H1 (cell line): ENCODE results near the gene JAG1. TPM values are rescaled to one million over a fixed set of nuclear protein-coding genes. Genes with fewer than 3 reads are reported as not detected.

ENCODE experiments used
- CHD2 ChIP-seq: IDR thresholded peaks from 2 replicates; pipeline ENCODE4 v1.6.1; 2012; ENCODE audit warnings: low read length, improper control_type of control experiment
- EGR1 ChIP-seq: IDR thresholded peaks from 2 replicates; pipeline ENCODE4 v1.6.1; 2011; ENCODE audit warnings: low read depth, low read length, borderline replicate concordance
- FOSL1 ChIP-seq: IDR thresholded peaks from 2 replicates; pipeline ENCODE4 v1.6.1; 2011; ENCODE audit warnings: mild to moderate bottlenecking, low read depth, low read length, moderate library complexity; ENCODE audit not compliant: insufficient read depth
- NRF1 ChIP-seq: IDR thresholded peaks from 2 replicates; pipeline ENCODE4 v1.6.1; 2011; ENCODE audit warnings: mild to moderate bottlenecking, low read depth, low read length, improper control_type of control experiment
- SAP30 ChIP-seq: fragments of 300-600 bp; sonication (generic); IDR thresholded peaks from 2 replicates; pipeline ENCODE4 v1.7.1; 2012; ENCODE audit warnings: low read length, moderate library complexity, mild to moderate bottlenecking, inconsistent platforms; ENCODE audit not compliant: insufficient read depth, insufficient replicate concordance
- SIX5 ChIP-seq: IDR thresholded peaks from 2 replicates; pipeline ENCODE4 v1.6.1; 2011; ENCODE audit warnings: mild to moderate bottlenecking, low read depth, low read length
- SP1 ChIP-seq: IDR thresholded peaks from 2 replicates; pipeline ENCODE4 v1.6.1; 2011; ENCODE audit warnings: low read depth, low read length
- SRF ChIP-seq: IDR thresholded peaks from 2 replicates; pipeline ENCODE4 v1.6.1; 2011; ENCODE audit warnings: mild to moderate bottlenecking, low read depth, low read length, moderate library complexity
- polyA plus RNA-seq, 7 experiments: library from polyadenylated mRNA; depleted of rRNA in 3 of 7; stranded (reverse) in 5 of 7; unstranded in 2 of 7; fragments of >200 nt in 5 of 7; fragments of 200-250 nt in 2 of 7; gene quantifications; 1 replicate in 5 of 7; 2 replicates in 1 of 7; 4 replicates in 1 of 7; pipeline versions ENCODE4 v1.2.1 to v1.2.3, GENCODE V29; 2011 to 2013; ENCODE audit warnings: missing spikeins in 2 of 7, mixed read lengths in 2 of 7
- total RNA-seq: library from RNA; stranded (reverse); fragmentation: NEBNext Ultra II Directional; extraction: Animal tissue kit (Norgen Biotek cat#: 25700); gene quantifications from 2 replicates; pipeline ENCODE4 v1.2.1, GENCODE V29; 2021

Gene JAG1
- total and polyA plus RNA-seq, 2 of the 8 experiments (the other 6 are each of a cell fraction or from before 2014, with no cell fraction given): 13.5 to 27.3 TPM

DNA sequence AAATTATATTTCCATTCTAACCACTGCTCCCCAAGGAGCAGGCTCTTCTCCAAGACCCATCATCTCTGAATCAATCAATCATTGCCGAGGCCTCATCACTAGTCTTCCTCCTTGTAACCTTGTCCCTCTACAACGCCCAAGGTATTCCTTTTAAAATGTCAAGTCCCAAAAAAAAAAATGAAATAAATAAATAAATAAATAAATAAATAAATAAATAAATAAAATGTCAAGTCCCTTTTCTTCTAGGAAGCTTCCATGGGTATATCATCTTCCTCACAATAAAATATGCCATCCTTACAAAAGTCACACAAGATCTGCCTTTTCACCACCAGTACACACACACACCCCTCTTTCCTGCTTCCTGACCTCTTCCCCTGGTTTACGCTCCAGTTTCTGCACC lies 57.6 kb downstream of the JAG1 start (continued):
- TF ChIP-seq SIX5: no peak
- no peak for TF ChIP-seq SAP30
- no peak for TF ChIP-seq FOSL1
- no peak for TF ChIP-seq SP1
- no peak for TF ChIP-seq EGR1
- TF ChIP-seq CHD2: no peak
- no peak for TF ChIP-seq SRF
- no peak for TF ChIP-seq NRF1
- TF ChIP-seq, all 59 proteins: peak for 0
